HEK293 (cell line): ENCODE results near the gene PDIA6.

Source experiments
- CTCF ChIA-PET: fragments of 350-600 bp; formaldehyde crosslinking; extraction: SDS; loops from one replicate; lab custom pipeline; 2021; ENCODE audit warnings: antibody characterized with exemption; lab: Yijun Ruan, JAX
- POLR2A ChIA-PET: fragments of 300-600 bp; formaldehyde crosslinking; extraction: SDS; loops from one replicate; lab custom pipeline; 2020; ENCODE audit warnings: antibody characterized with exemption, inconsistent platforms; lab: Yijun Ruan, JAX
- H3K27ac ChIP-seq: fragments of 200-500 bp; sonication (Bioruptor generic); 2 replicates; pipeline ENCODE4 v1.5.1; 2014; ENCODE audit warnings: low read depth, low read length, control low read depth, inconsistent platforms; ENCODE audit errors: extremely low read depth
- H3K36me3 ChIP-seq, 2 experiments: fragments of 200-500 bp in 1 of 2; sonication (Bioruptor generic) in 1 of 2; 1 replicate in 1 of 2; 2 replicates in 1 of 2; pipeline ENCODE4 v1.5.1; 2014 to 2017; ENCODE audit warnings: inconsistent platforms in 2 of 2, low read length in 2 of 2; ENCODE audit not compliant: control insufficient read depth in 2 of 2, insufficient read depth in 1 of 2
- H3K4me1 ChIP-seq: fragments of 200-500 bp; sonication (Bioruptor generic); 2 replicates; pipeline ENCODE4 v1.5.1; 2014; ENCODE audit warnings: mild to moderate bottlenecking, low read length, inconsistent platforms; ENCODE audit not compliant: control insufficient read depth, insufficient read depth
- H3K4me3 ChIP-seq: 2 replicates; pipeline ENCODE4 v1.5.1; 2011; ENCODE audit warnings: low read depth, mild to moderate bottlenecking, control low read depth, low read length, moderate library complexity
- H3K9me3 ChIP-seq: fragments of 200-500 bp; sonication (Bioruptor generic); 2 replicates; pipeline ENCODE4 v1.5.1; 2014; ENCODE audit warnings: low read depth, low read length, inconsistent platforms; ENCODE audit not compliant: control insufficient read depth, insufficient read depth
- GLIS1 ChIP-seq: fragments of 450-650 bp; formaldehyde crosslinking; IDR thresholded peaks from 2 replicates; pipeline ENCODE4 v1.5.1; 2016; ENCODE audit warnings: missing biosample characterization, missing genetic modification characterization
- SP3 ChIP-seq: fragments of 450-650 bp; formaldehyde crosslinking; IDR thresholded peaks from 2 replicates; pipeline ENCODE4 v1.5.1; 2016; ENCODE audit warnings: missing biosample characterization, missing genetic modification characterization
- WT1 ChIP-seq: fragments of 450-650 bp; formaldehyde crosslinking; IDR thresholded peaks from 2 replicates; pipeline ENCODE4 v1.5.1; 2016; ENCODE audit warnings: missing biosample characterization, missing genetic modification characterization
- ZFHX2 ChIP-seq: fragments of 450-650 bp; formaldehyde crosslinking; conservative IDR thresholded peaks from 2 replicates; pipeline ENCODE4 v1.5.1; 2016; ENCODE audit warnings: missing biosample characterization, missing genetic modification characterization
- ZFP69B ChIP-seq: fragments of 450-650 bp; formaldehyde crosslinking; IDR thresholded peaks from 2 replicates; pipeline ENCODE4 v1.5.1; 2016; ENCODE audit warnings: missing biosample characterization, missing genetic modification characterization
- ZNF138 ChIP-seq: fragments of 450-650 bp; formaldehyde crosslinking; IDR thresholded peaks from 2 replicates; pipeline ENCODE4 v1.5.1; 2016; ENCODE audit warnings: missing biosample characterization, missing genetic modification characterization, borderline replicate concordance
- ZNF155 ChIP-seq: fragments of 450-650 bp; formaldehyde crosslinking; IDR thresholded peaks from 2 replicates; pipeline ENCODE4 v1.5.1; 2016; ENCODE audit warnings: missing biosample characterization, missing genetic modification characterization
- ZNF175 ChIP-seq: fragments of 450-650 bp; formaldehyde crosslinking; IDR thresholded peaks from 2 replicates; pipeline ENCODE4 v1.5.1; 2016; ENCODE audit warnings: missing biosample characterization, missing genetic modification characterization
- ZNF214 ChIP-seq: fragments of 450-650 bp; formaldehyde crosslinking; IDR thresholded peaks from 2 replicates; pipeline ENCODE4 v1.5.1; 2017; ENCODE audit warnings: missing biosample characterization, mild to moderate bottlenecking, missing genetic modification characterization, borderline replicate concordance
- ZNF544 ChIP-seq: fragments of 450-650 bp; formaldehyde crosslinking; IDR thresholded peaks from 2 replicates; pipeline ENCODE4 v1.5.0; 2017; ENCODE audit warnings: missing biosample characterization, missing genetic modification characterization
- ZNF549 ChIP-seq: fragments of 450-650 bp; IDR thresholded peaks from 2 replicates; pipeline ENCODE4 v1.5.1; 2018; ENCODE audit warnings: missing biosample characterization, missing genetic modification characterization, mild to moderate bottlenecking, inconsistent platforms, moderate library complexity
- ZNF621 ChIP-seq: fragments of 450-650 bp; formaldehyde crosslinking; IDR thresholded peaks from 2 replicates; pipeline ENCODE4 v1.5.1; 2017; ENCODE audit warnings: missing biosample characterization, missing genetic modification characterization
- ZNF626 ChIP-seq: fragments of 450-650 bp; sonication (Bioruptor Pico); formaldehyde crosslinking; IDR thresholded peaks from 2 replicates; pipeline ENCODE4 v1.5.1; 2018; ENCODE audit warnings: missing biosample characterization, missing genetic modification characterization, inconsistent platforms
- ZNF768 ChIP-seq: fragments of 450-650 bp; formaldehyde crosslinking; IDR thresholded peaks from 2 replicates; pipeline ENCODE4 v1.5.1; 2018; ENCODE audit warnings: missing biosample characterization, mild to moderate bottlenecking, missing genetic modification characterization
- TF ChIP-seq, protein P1 (sequence below): fragments of 450-650 bp; formaldehyde crosslinking; IDR thresholded peaks from 2 replicates; pipeline ENCODE4 v1.5.1; 2016; ENCODE audit warnings: missing biosample characterization, missing genetic modification characterization
- TF ChIP-seq, protein P2 (sequence below): fragments of 450-650 bp; formaldehyde crosslinking; IDR thresholded peaks from 2 replicates; pipeline ENCODE4 v1.5.1; 2016; ENCODE audit warnings: missing biosample characterization, missing genetic modification characterization
- TF ChIP-seq, protein P3 (sequence below): fragments of 450-650 bp; formaldehyde crosslinking; IDR thresholded peaks from 2 replicates; pipeline ENCODE4 v1.5.1; 2016; ENCODE audit warnings: missing biosample characterization, missing genetic modification characterization
- TF ChIP-seq, protein P4 (sequence below): IDR thresholded peaks from 2 replicates; pipeline ENCODE4 v1.6.1; 2011; ENCODE audit warnings: mild to moderate bottlenecking, low read depth, low read length, borderline replicate concordance

Gene PDIA6

DNA sequence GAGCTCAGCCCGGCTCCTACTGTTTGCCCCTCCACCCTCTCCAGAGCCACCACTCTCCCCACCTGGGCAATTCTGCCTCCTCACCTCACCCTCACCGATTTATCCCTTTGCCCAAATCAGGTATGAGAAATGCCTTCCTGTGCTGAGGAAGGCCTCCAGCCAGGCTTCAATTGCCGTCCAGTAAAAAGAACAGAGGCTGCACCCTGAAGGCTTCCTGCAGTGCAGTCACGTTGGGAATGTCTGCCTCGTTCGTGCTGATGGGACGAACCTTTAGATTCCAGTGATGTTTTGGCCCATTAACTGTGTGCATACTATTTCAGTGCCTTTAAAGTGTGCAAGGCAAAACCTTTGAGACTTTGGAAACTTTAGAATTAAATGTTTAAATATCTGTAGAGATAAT is 57.0 kb downstream of the PDIA6 start:
- POLR2A ChIA-PET = no interaction called here
- Histone ChIP-seq H3K27ac (no peak overlapping the region), H3K4me1 (no peaks in the 10 kb centered on the region), H3K4me3 (no peak overlapping the region), H3K36me3 (no peaks in the 10 kb centered on the region), H3K9me3 (no peaks in the 10 kb centered on the region)
- CTCF ChIA-PET = no interaction called here
- TF ChIP-seq GLIS1 (tag by site-specific recombination) (no peak), ZNF155 (no peak), ZNF768 (no peak), ZNF544 (no peak), WT1 (no peak), ZNF138 (tag by site-specific recombination) (no peak), ZFHX2 (tag by site-specific recombination) (no peak), ZNF175 (tag by site-specific recombination) (no peak)
- TF ChIP-seq, protein P1, sequence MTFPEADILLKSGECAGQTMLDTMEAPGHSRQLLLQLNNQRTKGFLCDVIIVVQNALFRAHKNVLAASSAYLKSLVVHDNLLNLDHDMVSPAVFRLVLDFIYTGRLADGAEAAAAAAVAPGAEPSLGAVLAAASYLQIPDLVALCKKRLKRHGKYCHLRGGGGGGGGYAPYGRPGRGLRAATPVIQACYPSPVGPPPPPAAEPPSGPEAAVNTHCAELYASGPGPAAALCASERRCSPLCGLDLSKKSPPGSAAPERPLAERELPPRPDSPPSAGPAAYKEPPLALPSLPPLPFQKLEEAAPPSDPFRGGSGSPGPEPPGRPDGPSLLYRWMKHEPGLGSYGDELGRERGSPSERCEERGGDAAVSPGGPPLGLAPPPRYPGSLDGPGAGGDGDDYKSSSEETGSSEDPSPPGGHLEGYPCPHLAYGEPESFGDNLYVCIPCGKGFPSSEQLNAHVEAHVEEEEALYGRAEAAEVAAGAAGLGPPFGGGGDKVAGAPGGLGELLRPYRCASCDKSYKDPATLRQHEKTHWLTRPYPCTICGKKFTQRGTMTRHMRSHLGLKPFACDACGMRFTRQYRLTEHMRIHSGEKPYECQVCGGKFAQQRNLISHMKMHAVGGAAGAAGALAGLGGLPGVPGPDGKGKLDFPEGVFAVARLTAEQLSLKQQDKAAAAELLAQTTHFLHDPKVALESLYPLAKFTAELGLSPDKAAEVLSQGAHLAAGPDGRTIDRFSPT (tag by site-specific recombination) = no peak
- TF ChIP-seq, protein P2, sequence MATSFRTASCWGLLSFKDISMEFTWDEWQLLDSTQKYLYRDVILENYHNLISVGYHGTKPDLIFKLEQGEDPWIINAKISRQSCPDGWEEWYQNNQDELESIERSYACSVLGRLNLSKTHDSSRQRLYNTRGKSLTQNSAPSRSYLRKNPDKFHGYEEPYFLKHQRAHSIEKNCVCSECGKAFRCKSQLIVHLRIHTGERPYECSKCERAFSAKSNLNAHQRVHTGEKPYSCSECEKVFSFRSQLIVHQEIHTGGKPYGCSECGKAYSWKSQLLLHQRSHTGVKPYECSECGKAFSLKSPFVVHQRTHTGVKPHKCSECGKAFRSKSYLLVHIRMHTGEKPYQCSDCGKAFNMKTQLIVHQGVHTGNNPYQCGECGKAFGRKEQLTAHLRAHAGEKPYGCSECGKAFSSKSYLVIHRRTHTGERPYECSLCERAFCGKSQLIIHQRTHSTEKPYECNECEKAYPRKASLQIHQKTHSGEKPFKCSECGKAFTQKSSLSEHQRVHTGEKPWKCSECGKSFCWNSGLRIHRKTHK (tag by site-specific recombination) = no peak
- TF ChIP-seq, protein P3, sequence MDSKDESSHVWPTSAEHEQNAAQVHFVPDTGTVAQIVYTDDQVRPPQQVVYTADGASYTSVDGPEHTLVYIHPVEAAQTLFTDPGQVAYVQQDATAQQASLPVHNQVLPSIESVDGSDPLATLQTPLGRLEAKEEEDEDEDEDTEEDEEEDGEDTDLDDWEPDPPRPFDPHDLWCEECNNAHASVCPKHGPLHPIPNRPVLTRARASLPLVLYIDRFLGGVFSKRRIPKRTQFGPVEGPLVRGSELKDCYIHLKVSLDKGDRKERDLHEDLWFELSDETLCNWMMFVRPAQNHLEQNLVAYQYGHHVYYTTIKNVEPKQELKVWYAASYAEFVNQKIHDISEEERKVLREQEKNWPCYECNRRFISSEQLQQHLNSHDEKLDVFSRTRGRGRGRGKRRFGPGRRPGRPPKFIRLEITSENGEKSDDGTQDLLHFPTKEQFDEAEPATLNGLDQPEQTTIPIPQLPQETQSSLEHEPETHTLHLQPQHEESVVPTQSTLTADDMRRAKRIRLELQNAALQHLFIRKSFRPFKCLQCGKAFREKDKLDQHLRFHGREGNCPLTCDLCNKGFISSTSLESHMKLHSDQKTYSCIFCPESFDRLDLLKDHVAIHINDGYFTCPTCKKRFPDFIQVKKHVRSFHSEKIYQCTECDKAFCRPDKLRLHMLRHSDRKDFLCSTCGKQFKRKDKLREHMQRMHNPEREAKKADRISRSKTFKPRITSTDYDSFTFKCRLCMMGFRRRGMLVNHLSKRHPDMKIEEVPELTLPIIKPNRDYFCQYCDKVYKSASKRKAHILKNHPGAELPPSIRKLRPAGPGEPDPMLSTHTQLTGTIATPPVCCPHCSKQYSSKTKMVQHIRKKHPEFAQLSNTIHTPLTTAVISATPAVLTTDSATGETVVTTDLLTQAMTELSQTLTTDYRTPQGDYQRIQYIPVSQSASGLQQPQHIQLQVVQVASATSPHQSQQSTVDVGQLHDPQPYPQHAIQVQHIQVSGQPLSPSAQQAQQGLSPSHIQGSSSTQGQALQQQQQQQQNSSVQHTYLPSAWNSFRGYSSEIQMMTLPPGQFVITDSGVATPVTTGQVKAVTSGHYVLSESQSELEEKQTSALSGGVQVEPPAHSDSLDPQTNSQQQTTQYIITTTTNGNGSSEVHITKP (tag by site-specific recombination) = no peak
- TF ChIP-seq, protein P4, sequence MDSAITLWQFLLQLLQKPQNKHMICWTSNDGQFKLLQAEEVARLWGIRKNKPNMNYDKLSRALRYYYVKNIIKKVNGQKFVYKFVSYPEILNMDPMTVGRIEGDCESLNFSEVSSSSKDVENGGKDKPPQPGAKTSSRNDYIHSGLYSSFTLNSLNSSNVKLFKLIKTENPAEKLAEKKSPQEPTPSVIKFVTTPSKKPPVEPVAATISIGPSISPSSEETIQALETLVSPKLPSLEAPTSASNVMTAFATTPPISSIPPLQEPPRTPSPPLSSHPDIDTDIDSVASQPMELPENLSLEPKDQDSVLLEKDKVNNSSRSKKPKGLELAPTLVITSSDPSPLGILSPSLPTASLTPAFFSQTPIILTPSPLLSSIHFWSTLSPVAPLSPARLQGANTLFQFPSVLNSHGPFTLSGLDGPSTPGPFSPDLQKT = no peak

DNA sequence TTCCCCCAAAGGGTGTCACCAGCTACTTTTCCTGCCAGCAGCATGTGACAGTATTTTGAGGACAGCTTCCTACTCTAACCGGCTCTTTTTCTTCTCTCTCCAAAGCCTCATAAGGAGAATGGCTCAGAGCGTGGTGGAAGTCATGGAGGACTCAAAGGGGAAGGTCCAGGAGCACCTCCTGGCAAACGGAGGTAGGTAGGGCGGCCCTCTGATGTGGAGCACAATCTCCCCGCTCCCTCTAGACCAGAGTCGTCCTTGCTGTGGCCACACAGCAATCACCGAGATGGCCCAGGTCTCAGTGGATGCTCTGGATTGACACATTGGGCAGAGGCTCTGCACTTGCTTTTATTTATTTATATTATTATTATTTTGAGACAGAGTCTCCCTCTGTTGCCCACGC is 58.7 kb downstream of the PDIA6 start:
- no peak overlapping the region for H3K4me3 ChIP-seq
- TF ChIP-seq ZNF621 (tag by site-specific recombination) (no peak), ZFP69B (no peak), ZNF175 (tag by site-specific recombination) (no peak), ZNF214 (tag by site-specific recombination) (no peak), ZNF626 (tag by site-specific recombination) (no peak), ZNF549 (tag by site-specific recombination) (no peak), SP3 (tag by site-specific recombination) (no peak)
- no peak overlapping the region for H3K27ac ChIP-seq
- no peaks in the 10 kb centered on the region for H3K4me1 ChIP-seq
- no peaks in the 10 kb centered on the region for H3K36me3 ChIP-seq
- ChIA-PET POLR2A (no interaction called here), CTCF (no interaction called here)
- no peaks in the 10 kb centered on the region for H3K9me3 ChIP-seq
